HepG2 (cell line): ENCODE data around the gene MYL9. TPM values are rescaled to one million over a fixed set of nuclear protein-coding genes. Genes with fewer than 3 reads are reported as not detected.

Experiments used
- GTF3A ChIP-seq: sonication (generic); formaldehyde crosslinking; conservative IDR thresholded peaks from 2 replicates; pipeline ENCODE4 v1.4.0; 2020; ENCODE audit warnings: mild to moderate bottlenecking, missing genetic modification reagents
- KDM5B ChIP-seq: sonication (generic); formaldehyde crosslinking; IDR thresholded peaks from 2 replicates; pipeline ENCODE4 v1.4.0; 2020; ENCODE audit warnings: missing genetic modification reagents, mild to moderate bottlenecking, borderline replicate concordance
- RBM22 ChIP-seq: fragments of 200-400 bp; formaldehyde crosslinking; optimal IDR thresholded peaks from 2 replicates; pipeline ENCODE3; 2017; ENCODE audit warnings: mild to moderate bottlenecking, low read length, moderate library complexity
- SALL1 ChIP-seq: sonication (generic); formaldehyde crosslinking; IDR thresholded peaks from 2 replicates; pipeline ENCODE4 v1.8.0; 2022; ENCODE audit warnings: mild to moderate bottlenecking, missing genetic modification reagents
- ZNF3 ChIP-seq: IDR thresholded peaks from 2 replicates; pipeline ENCODE4 v1.7.0; 2017; ENCODE audit warnings: inconsistent platforms
- ZNF33A ChIP-seq: sonication (generic); formaldehyde crosslinking; IDR thresholded peaks from 2 replicates; pipeline ENCODE4 v1.5.1; 2020; ENCODE audit warnings: missing genetic modification reagents, mild to moderate bottlenecking, moderate library complexity, borderline replicate concordance
- polyA plus RNA-seq, 8 experiments: library from polyadenylated mRNA; depleted of rRNA in 3 of 8; stranded (reverse) in 7 of 8; unstranded in 1 of 8; fragments of >200 nt; fragmentation: Illumina TruSeq in 4 of 8; extraction: Trizol in 4 of 8; gene quantifications; 2 replicates each; pipeline versions ENCODE4 v1.2.1 to v1.2.3, GENCODE V29; 2011 to 2016; ENCODE audit warnings: low read depth in 4 of 8, missing spikeins in 1 of 8, mixed read lengths in 1 of 8; ENCODE audit not compliant: insufficient read depth in 1 of 8
- total RNA-seq, 5 experiments: library from RNA; depleted of rRNA; stranded (reverse); fragments of >200 nt; fragmentation: Illumina TruSeq; extraction: Trizol; gene quantifications; 2 replicates each; pipeline ENCODE4 v1.2.3, GENCODE V29; 2016; ENCODE audit warnings: low read depth in 1 of 5
- TF ChIP-seq, protein P1 (sequence below), 2 experiments: fragments of 450-650 bp in 1 of 2; sonication (generic) in 1 of 2; formaldehyde crosslinking in 1 of 2; IDR thresholded peaks; 2 replicates each; pipeline versions ENCODE4 v1.6.1 to v1.8.0; 2016 to 2022; ENCODE audit warnings: antibody characterized with exemption in 1 of 2, mild to moderate bottlenecking in 1 of 2, missing genetic modification reagents in 1 of 2
- TF ChIP-seq, protein P2 (sequence below): sonication (generic); formaldehyde crosslinking; IDR thresholded peaks from 2 replicates; pipeline ENCODE4 v1.4.0; 2020; ENCODE audit warnings: mild to moderate bottlenecking, missing genetic modification reagents, borderline replicate concordance
- TF ChIP-seq, protein P3 (sequence below): sonication (generic); formaldehyde crosslinking; IDR thresholded peaks from 2 replicates; pipeline ENCODE4 v1.8.1; 2023; ENCODE audit warnings: mild to moderate bottlenecking, missing genetic modification reagents

Gene MYL9
- total and polyA plus RNA-seq, 2 of the 13 experiments (the other 11 are each of a cell fraction or from before 2014, with no cell fraction given), result 0.87 to 2.2 TPM

DNA sequence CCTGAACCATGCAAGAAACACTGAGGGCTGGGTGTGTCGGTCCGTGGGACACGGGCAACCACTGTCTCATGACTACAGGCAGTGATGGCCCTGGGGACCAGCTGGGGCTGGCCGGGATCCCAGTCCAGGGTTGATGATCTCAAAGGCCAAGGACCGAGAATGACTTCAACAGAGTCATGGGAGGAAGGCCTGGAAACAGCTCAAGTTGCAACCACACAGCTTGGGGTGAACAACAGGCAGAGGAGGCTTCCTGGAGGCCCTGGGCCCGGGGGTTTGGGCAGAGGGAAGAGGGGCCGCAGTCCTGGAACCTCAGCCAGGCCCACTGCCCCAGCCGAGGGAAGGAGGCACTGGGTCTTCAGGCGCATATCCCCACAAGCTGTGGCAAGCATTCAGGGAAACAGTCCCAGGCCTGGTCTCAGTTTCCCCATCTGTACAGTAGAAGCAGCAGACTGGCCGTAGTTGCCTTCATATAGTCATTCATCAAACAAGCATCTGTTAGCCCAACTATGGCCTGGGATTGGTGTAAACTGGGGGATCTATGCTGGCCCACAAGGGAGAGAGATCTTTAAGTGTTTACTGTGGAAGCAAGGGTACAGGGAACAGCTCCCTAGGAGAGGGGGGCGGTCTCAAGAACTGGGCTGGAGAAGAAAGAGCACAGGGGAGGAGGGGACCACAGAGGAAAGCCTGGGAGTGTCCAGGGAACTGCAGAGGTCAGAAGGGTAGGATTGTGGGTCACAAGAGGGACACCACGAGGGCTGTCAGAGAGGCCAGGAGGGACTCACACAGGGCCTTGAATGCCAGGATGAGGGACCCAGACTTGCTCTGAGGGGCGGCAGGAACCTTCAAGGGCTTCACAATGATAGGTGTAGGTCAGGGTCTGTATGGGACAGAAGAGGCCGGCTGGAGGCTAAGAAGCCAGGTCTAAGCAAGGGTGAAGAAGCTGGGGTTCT, 2.1 kb downstream of the MYL9 start (continued):
- TF ChIP-seq, protein P1, sequence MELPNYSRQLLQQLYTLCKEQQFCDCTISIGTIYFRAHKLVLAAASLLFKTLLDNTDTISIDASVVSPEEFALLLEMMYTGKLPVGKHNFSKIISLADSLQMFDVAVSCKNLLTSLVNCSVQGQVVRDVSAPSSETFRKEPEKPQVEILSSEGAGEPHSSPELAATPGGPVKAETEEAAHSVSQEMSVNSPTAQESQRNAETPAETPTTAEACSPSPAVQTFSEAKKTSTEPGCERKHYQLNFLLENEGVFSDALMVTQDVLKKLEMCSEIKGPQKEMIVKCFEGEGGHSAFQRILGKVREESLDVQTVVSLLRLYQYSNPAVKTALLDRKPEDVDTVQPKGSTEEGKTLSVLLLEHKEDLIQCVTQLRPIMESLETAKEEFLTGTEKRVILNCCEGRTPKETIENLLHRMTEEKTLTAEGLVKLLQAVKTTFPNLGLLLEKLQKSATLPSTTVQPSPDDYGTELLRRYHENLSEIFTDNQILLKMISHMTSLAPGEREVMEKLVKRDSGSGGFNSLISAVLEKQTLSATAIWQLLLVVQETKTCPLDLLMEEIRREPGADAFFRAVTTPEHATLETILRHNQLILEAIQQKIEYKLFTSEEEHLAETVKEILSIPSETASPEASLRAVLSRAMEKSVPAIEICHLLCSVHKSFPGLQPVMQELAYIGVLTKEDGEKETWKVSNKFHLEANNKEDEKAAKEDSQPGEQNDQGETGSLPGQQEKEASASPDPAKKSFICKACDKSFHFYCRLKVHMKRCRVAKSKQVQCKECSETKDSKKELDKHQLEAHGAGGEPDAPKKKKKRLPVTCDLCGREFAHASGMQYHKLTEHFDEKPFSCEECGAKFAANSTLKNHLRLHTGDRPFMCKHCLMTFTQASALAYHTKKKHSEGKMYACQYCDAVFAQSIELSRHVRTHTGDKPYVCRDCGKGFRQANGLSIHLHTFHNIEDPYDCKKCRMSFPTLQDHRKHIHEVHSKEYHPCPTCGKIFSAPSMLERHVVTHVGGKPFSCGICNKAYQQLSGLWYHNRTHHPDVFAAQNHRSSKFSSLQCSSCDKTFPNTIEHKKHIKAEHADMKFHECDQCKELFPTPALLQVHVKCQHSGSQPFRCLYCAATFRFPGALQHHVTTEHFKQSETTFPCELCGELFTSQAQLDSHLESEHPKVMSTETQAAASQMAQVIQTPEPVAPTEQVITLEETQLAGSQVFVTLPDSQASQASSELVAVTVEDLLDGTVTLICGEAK (IDR thresholded peaks at IDR 0.05), result no peak
- TF ChIP-seq, protein P1 (CRISPR knock-in tag; IDR thresholded peaks at IDR 0.05), result 0 out of 2 replicates have a peak, but pooled peaks have one; percentile 53
- TF ChIP-seq SALL1 (0 out of 2 replicates have a peak, but pooled peaks have one; percentile 10), KDM5B (CRISPR knock-in tag) (peak; percentile 11; the same call in 1 of the 2 replicates), RBM22 (no peak), GTF3A (CRISPR knock-in tag) (peak; percentile 76; the same call in 1 of the 2 replicates), ZNF3 (CRISPR knock-in tag) (peak; percentile 88), ZNF33A (CRISPR knock-in tag) (no peak)
- TF ChIP-seq, protein P2, sequence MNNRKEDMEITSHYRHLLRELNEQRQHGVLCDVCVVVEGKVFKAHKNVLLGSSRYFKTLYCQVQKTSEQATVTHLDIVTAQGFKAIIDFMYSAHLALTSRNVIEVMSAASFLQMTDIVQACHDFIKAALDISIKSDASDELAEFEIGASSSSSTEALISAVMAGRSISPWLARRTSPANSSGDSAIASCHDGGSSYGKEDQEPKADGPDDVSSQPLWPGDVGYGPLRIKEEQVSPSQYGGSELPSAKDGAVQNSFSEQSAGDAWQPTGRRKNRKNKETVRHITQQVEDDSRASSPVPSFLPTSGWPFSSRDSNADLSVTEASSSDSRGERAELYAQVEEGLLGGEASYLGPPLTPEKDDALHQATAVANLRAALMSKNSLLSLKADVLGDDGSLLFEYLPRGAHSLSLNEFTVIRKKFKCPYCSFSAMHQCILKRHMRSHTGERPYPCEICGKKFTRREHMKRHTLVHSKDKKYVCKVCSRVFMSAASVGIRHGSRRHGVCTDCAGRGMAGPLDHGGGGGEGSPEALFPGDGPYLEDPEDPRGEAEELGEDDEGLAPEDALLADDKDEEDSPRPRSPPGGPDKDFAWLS, result 0 out of 2 replicates have a peak, but pooled peaks have one; percentile 48
- TF ChIP-seq, protein P3, sequence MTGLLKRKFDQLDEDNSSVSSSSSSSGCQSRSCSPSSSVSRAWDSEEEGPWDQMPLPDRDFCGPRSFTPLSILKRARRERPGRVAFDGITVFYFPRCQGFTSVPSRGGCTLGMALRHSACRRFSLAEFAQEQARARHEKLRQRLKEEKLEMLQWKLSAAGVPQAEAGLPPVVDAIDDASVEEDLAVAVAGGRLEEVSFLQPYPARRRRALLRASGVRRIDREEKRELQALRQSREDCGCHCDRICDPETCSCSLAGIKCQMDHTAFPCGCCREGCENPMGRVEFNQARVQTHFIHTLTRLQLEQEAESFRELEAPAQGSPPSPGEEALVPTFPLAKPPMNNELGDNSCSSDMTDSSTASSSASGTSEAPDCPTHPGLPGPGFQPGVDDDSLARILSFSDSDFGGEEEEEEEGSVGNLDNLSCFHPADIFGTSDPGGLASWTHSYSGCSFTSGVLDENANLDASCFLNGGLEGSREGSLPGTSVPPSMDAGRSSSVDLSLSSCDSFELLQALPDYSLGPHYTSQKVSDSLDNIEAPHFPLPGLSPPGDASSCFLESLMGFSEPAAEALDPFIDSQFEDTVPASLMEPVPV (CRISPR knock-in tag), result peak; percentile 61; the same call in 1 of the 2 replicates
